Subcutaneous abdominal adipose tissue (tissue), 5 donors: Measurements from ENCODE around the gene ITPRIP.

ENCODE experiments used
- H3K27ac ChIP-seq: one replicate; pipeline ENCODE4 v1.7.0; 2013; ENCODE audit warnings: low read depth, mild to moderate bottlenecking, inconsistent platforms, low read length, moderate library complexity
- H3K27me3 ChIP-seq, 5 donors: one replicate each; pipeline ENCODE4 v1.7.0; 2013; ENCODE audit warnings: low read length in 5 of 5, inconsistent platforms in 1 of 5; ENCODE audit not compliant: control insufficient read depth in 5 of 5, insufficient read depth in 4 of 5
- H3K36me3 ChIP-seq, 5 donors: one replicate each; pipeline ENCODE4 v1.7.0; 2013; ENCODE audit warnings: low read length in 5 of 5; ENCODE audit not compliant: control insufficient read depth in 5 of 5, insufficient read depth in 5 of 5
- H3K4me1 ChIP-seq, 5 donors: one replicate each; pipeline ENCODE4 v1.7.0; 2013; ENCODE audit warnings: low read length in 5 of 5, mild to moderate bottlenecking in 3 of 5, moderate library complexity in 1 of 5; ENCODE audit not compliant: control insufficient read depth in 5 of 5, insufficient read depth in 5 of 5
- H3K4me3 ChIP-seq, 5 donors: one replicate each; pipeline ENCODE4 v1.7.0; 2013; ENCODE audit warnings: low read length in 5 of 5, low read depth in 1 of 5
- H3K9ac ChIP-seq, 5 donors: one replicate each; pipeline ENCODE4 v1.7.0; 2013; ENCODE audit warnings: low read length in 5 of 5, mild to moderate bottlenecking in 4 of 5, moderate library complexity in 3 of 5
- H3K9me3 ChIP-seq, 5 donors: one replicate each; pipeline ENCODE4 v1.7.0; 2013; ENCODE audit warnings: low read length in 5 of 5; ENCODE audit not compliant: control insufficient read depth in 5 of 5
- donor health status: healthy.
- donor health status: healthy.
- donor health status: healthy.
- donor health status: healthy.
- donor health status: healthy.

Gene ITPRIP

DNA sequence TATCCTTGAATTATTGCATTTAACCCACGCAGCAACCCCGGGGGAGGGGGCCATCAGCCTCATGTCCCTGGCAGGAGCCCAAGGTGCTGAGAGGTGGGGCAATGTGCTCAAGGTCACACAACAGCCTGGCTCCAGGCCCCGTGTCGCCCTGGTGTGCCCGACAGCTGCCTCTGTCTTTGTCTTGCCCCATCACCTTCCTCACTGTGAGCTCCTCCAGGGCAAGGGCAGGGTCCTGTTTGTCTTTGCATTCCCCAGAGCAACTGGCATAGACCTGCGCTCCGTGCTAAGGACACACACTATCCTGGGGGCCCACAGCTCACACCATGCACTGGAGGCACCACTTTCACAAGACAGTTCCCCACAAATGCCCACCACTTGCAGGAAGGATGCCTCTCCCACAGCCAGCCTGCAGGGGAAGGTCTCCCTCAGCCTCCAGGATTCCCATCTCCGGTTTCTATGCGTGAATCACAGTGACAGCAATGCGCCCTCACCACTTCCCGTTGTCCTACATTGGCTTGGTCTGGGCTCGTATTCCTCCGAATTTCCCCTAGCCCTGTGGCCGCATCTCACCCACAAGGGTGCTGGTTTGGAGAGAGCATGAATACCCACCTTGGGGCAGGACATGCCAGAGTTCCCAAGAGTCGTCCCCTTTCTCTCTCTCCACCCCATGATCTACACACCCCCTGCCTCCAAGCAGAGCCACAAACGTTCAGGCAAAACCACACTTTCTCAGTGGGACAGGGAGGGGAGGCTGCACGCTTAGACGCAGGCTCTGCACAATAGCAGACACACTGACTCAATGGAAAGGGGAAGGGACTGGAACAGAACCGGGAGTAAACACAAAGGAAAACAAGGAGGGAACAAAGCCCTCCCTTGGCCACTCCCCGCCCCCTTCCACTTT, 10.3 kb downstream of the ITPRIP start:
- Histone ChIP-seq H3K4me1 (peaks cover 47 to 100% (median 89%) of the 10 kb centered on the region in 5 donors), H3K9ac (peak overlapping the region in 4 of 5 donors; percentile 10 to 57 (median 42)), H3K27me3 (no peaks in the 10 kb centered on the region), H3K9me3 (no peaks in the 10 kb centered on the region), H3K36me3 (no peaks in the 10 kb centered on the region), H3K4me3 (peak overlapping the region; percentile 4 to 57 (median 44)), H3K27ac (peak overlapping the region; percentile 94)

DNA sequence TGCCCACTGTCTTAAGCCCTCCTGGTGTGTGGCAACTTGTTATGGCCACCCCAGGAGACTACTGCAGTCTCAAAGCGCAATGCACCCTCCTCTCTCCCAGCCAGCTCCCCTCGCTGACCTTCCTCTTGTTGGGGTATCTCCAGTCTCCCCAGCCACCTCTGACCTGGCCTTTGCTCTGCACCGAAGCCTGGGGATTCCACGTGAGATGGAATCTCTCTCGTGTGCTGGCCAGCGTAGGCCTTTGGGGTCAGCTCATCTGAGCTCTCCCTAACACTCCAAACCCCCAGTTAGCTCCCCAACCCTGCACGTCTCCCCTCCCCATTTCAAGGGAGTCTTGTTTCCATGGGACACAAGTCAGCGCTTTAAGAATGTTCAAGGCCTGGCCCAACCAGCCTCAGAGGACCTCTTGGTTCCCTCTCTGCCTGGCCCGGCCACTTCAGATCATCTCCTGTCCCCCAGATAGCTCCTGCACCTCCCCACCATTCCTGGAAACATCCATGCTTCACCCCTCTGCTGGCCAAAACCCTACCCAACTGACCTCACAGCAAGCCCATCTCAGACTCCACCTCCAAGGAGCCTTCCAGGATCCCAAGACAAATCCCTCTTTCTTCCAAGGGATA, 11.2 kb downstream of the ITPRIP start:
- no peaks in the 10 kb centered on the region for H3K9me3 ChIP-seq
- peak overlapping the region in 1 of 5 donors; percentile 51 for H3K9ac ChIP-seq
- no peaks in the 10 kb centered on the region for H3K36me3 ChIP-seq
- peaks cover 49 to 100% (median 98%) of the 10 kb centered on the region in 5 donors for H3K4me1 ChIP-seq
- peak overlapping the region in 3 of 5 donors; percentile 2 to 44 (median 44) for H3K4me3 ChIP-seq
- no peaks in the 10 kb centered on the region for H3K27me3 ChIP-seq
- H3K27ac ChIP-seq, result peak overlapping the region; percentile 94

DNA sequence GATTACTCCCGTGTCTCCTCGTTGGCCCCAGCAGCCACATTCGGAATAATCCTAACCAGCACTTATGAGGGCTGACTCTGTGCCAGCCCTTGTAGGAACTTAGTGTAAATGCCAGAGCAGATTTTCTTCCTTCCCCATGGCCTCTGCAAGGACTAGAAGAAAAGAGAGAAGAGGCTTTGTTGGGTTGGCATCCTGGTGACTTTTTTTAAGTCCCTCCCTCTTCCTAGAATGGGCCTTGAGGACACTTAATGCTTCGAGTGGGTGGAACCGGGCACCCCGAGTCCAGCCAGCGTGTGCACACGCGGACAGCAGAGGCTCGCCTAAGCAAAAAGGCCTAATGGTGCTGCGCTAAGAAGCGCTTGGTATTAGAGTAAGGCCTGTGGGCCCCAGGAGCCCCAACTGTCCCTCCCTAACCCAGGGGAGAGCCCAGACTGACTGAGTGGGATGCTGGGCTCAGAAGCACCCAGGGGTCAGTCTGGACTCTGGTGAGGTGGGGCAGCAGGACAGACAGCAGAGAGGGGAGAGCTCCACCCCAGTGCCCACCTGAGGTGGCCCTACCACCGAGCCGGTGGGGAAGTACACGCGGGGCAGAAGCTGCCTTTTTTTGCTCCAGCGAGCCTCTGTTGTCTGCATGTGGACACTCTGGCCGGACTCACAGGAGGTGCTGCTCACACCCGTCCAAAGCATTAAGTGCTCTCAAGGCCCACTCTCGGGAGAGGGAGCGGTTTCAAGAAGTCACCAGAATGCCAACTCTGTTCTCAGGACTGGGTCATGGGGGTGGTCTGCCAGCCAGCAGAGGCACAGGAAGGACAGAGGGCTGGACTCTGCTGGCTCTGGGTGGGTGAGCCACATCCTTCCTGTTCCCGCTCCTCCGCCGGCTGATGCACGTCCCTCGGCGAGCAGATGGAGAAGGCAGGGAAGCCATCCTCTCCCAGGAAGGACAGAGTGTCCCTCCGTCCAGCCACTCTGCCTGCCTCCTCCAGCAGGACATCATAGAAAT, 12.5 kb downstream of the ITPRIP start:
- Histone ChIP-seq H3K4me3 (peak overlapping the region in 2 of 5 donors; percentile 18 to 32), H3K27me3 (no peaks in the 10 kb centered on the region), H3K4me1 (peaks cover 43 to 100% (median 98%) of the 10 kb centered on the region in 5 donors), H3K27ac (peak overlapping the region; percentile 94), H3K9me3 (no peaks in the 10 kb centered on the region), H3K36me3 (no peaks in the 10 kb centered on the region), H3K9ac (peak overlapping the region in 4 of 5 donors; percentile 6 to 50 (median 37))

DNA sequence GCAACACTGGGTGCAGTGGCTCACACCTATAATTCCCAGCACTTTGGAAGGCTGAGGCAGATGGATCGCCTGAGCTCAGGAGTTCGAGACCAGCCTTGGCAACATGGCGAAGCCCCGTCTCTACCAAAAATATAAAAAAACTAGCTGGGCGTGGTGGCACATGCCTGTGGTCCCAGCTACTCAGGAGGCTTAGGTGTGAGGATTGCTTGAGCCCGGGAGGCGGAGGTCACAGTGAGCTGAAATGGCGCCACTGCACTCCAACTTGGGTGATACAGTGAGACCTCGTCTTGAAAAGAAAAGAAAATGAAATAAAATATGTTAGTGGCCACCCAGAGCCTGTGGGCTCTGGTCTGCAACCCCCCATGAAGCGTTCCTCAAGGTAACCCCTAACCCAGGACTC, 13.3 kb downstream of the ITPRIP start:
- Histone ChIP-seq H3K36me3 (no peaks in the 10 kb centered on the region), H3K9me3 (no peaks in the 10 kb centered on the region), H3K4me3 (no peak overlapping the region), H3K27ac (peak overlapping the region; percentile 94), H3K27me3 (no peaks in the 10 kb centered on the region), H3K4me1 (peaks cover 35 to 98% (median 91%) of the 10 kb centered on the region in 5 donors), H3K9ac (peak overlapping the region in 1 of 5 donors; percentile 50)

DNA sequence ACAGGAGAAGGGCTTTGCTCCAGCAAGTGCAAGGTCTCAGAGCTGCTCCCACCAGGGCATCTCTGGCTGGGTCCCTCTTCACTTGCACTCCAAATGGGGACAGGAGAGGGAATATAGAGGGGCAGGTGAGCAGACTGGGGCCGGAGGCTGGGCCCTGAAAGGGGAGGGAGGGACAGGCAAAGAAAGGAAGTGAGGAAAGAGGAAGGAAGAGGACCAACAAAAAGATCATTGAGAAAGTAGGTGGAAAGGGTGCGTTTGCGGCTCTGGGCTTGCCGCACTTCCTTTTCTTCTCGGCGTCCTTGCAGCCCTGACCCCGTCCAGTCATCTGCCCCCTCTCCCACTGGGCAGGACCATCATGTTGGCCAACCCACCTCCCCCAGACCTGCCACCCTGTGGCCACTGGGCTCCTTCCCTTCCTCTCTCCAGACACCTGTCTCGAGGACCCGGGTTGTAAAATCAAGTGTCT, 14.0 kb downstream of the ITPRIP start:
- peaks cover 34 to 98% (median 89%) of the 10 kb centered on the region in 5 donors for H3K4me1 ChIP-seq
- H3K27me3 ChIP-seq, result no peaks in the 10 kb centered on the region
- H3K9ac ChIP-seq, result no peak overlapping the region
- no peaks in the 10 kb centered on the region for H3K36me3 ChIP-seq
- H3K27ac ChIP-seq, result peak overlapping the region; percentile 94
- no peak overlapping the region for H3K4me3 ChIP-seq
- no peaks in the 10 kb centered on the region for H3K9me3 ChIP-seq

DNA sequence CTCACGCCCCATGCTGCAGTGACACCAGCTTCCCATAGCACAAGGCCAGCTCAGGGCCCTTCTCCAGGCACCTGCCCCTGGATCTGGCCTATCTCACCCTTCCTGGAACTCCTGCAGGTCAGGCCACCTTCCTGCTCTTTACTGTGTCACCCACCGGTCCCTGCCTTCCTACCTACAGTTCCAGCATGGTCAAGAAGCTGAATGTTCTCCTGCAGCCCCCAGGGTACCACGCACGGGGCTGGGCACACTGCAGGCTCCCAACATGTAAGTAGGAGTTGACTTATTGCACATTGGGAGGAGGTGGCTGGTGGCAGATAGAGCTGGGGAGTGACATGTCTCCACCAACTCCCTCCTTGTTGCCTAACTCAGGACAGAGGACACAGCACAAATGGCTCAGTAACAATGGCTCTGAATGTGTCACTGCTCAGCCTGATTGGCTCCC, 14.5 kb downstream of the ITPRIP start:
- Histone ChIP-seq H3K27me3 (no peaks in the 10 kb centered on the region), H3K27ac (no peak overlapping the region), H3K9ac (no peak overlapping the region), H3K36me3 (no peaks in the 10 kb centered on the region), H3K4me3 (no peak overlapping the region), H3K4me1 (peaks cover 30 to 98% (median 89%) of the 10 kb centered on the region in 5 donors), H3K9me3 (no peaks in the 10 kb centered on the region)

DNA sequence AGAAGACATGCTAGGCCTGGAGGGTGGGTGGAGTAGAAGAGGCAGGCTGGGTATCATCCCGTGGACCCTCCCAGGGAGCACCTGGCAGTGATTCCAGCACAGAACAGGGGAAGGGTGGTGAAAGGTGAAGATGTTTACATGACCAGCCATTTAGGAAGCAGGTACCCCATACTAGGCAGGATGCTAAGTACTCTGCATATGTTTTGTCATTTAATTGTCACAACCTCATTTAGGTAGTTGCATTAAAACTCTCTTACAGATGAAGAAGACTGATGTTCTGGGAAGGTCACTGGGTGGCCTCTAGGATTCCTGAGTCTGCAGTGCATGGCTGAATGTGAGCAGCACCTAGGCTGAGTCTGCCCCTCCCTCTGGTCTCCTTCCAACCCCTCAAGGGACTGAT, 15.2 kb downstream of the ITPRIP start:
- H3K27ac ChIP-seq, result no peak overlapping the region
- H3K9me3 ChIP-seq, result no peaks in the 10 kb centered on the region
- H3K4me3 ChIP-seq, result no peak overlapping the region
- peaks cover 26 to 98% (median 88%) of the 10 kb centered on the region in 5 donors for H3K4me1 ChIP-seq
- H3K36me3 ChIP-seq, result no peaks in the 10 kb centered on the region
- peak overlapping the region in 1 of 5 donors; percentile 49 for H3K9ac ChIP-seq
- H3K27me3 ChIP-seq, result no peaks in the 10 kb centered on the region

DNA sequence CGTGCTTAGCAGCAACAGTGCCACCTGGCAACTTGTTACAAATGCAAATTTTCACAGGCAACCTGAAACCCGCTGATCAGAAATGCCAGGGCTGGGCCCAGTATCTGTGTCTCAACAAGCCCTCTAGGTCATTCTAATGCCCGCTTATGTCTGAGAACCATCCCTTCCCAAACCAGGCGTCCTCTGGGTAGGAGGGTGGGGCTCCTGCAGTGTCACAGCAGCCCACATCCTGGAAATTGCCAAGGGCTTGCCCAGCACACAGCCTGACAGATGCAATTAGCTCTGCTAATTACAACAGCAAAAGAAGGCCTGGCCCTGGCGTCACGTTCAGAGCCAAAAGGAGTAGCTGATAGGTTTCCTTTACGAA, 15.9 kb downstream of the ITPRIP start:
- H3K9me3 ChIP-seq, result no peaks in the 10 kb centered on the region
- H3K4me1 ChIP-seq, result peaks cover 25 to 98% (median 86%) of the 10 kb centered on the region in 5 donors
- H3K27me3 ChIP-seq, result no peaks in the 10 kb centered on the region
- H3K36me3 ChIP-seq, result no peaks in the 10 kb centered on the region
- H3K9ac ChIP-seq, result peak overlapping the region in 1 of 5 donors; percentile 49
- no peak overlapping the region for H3K27ac ChIP-seq
- H3K4me3 ChIP-seq, result no peak overlapping the region

DNA sequence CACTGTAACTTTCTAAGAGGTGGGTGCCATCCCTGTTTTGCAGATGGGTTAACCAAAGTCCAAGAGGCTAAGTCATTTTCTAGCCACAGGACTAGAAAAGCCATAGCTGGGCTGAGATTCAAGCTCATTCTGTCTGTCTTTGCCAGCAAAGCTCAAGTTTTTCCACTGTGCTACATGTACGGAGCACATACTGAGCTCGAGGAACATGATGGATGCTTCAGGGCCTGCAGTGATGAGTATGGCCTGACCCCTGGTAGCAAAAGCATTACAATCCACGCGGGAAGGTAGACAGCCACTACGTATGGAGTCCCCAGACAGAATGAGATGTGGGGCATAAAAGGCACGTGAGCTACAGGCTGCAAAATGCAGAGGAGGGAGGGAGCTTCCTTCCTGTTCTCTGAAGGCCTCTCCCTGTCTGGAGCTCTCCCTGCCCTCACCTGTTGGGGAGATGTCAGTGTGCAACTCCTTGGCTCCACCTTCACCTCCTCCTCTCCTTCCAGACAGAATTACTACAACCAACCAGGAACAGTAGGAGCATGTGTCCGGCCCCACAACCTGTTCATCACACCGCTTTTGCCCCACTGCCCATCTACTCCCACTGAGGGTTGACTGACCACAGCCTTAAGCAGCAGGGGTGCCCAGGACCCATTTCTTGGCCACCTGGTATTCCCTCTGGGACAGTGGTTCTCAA, 16.4 kb downstream of the ITPRIP start:
- Histone ChIP-seq H3K27ac (no peak overlapping the region), H3K27me3 (no peaks in the 10 kb centered on the region), H3K4me1 (peaks cover 26 to 98% (median 86%) of the 10 kb centered on the region in 5 donors), H3K36me3 (no peaks in the 10 kb centered on the region), H3K4me3 (no peak overlapping the region), H3K9me3 (no peaks in the 10 kb centered on the region), H3K9ac (no peak overlapping the region)
